Uterus (tissue), 4 donors: Measurements from ENCODE around the gene CLDN16. TPM values are rescaled to one million over a fixed set of nuclear protein-coding genes. Genes with fewer than 3 reads are reported as not detected.

Source experiments
- DNase-seq, 2 donors: peaks; one replicate each; pipeline ENCODE4 v3.0.0-alpha.2; 2019 to 2020
- H3K27ac ChIP-seq, 2 donors: fragments of 200-600 bp; sonication (generic); 1 replicate in 1 of 2; 2 replicates in 1 of 2; pipeline ENCODE4 v1.5.1; 2016 to 2018
- H3K27me3 ChIP-seq, 2 donors: fragments of 200-600 bp; sonication (generic); one replicate each; pipeline ENCODE4 v1.5.1; 2018 to 2019; ENCODE audit warnings: control low read depth in 1 of 2
- H3K36me3 ChIP-seq, 2 donors: fragments of 200-600 bp; sonication (generic); one replicate each; pipeline ENCODE4 v1.5.1; 2019; ENCODE audit warnings: control low read depth in 1 of 2
- H3K4me1 ChIP-seq, 2 donors: fragments of 200-600 bp; sonication (generic); one replicate each; pipeline ENCODE4 v1.5.1; 2018 to 2019; ENCODE audit warnings: control low read depth in 1 of 2
- H3K4me3 ChIP-seq, 2 donors: fragments of 200-600 bp; sonication (generic); 1 replicate in 1 of 2; 2 replicates in 1 of 2; pipeline ENCODE4 v1.5.1; 2018 to 2019; ENCODE audit warnings: mild to moderate bottlenecking in 1 of 2
- H3K9me3 ChIP-seq, 2 donors: fragments of 200-600 bp; sonication (generic); one replicate each; pipeline ENCODE4 v1.5.1; 2019; ENCODE audit warnings: control low read depth in 1 of 2
- POLR2A ChIP-seq, 2 donors: fragments of 450-650 bp; IDR thresholded peaks; one replicate each; pipeline ENCODE4 v1.6.1; 2016; ENCODE audit warnings: antibody characterized with exemption in 2 of 2, mild to moderate bottlenecking in 1 of 2, moderate library complexity in 1 of 2
- intact Hi-C: fragments of 100-400 bp; cut with DNase I; formaldehyde crosslinking; loops from one replicate; pipeline ENCODE4 v1.15.1; 2023; ENCODE audit warnings: low total_unique reads
- total RNA-seq, 4 donors: library from RNA; depleted of rRNA in 3 of 4; stranded (reverse); fragments of >200 nt in 3 of 4; gene quantifications; one replicate each; pipeline versions ENCODE4 v1.1.0 to v1.2.4, GENCODE V29; 2014 to 2023
- TF ChIP-seq, protein P1 (sequence below), 4 experiments: fragments of 200-600 bp in 2 of 4; fragments of 450-650 bp in 2 of 4; sonication (generic) in 2 of 4; IDR thresholded peaks; one replicate each; pipeline ENCODE4 v1.5.1; 2016 to 2019; ENCODE audit warnings: antibody characterized with exemption in 4 of 4, mild to moderate bottlenecking in 2 of 4, moderate library complexity in 1 of 4
- donor health status: DM: yes; HTN: yes; CAD: no.

The CLDN16 gene
- total RNA-seq, 4 donors from 2014 or later = 0.07 to 0.58 TPM; not detected in 2

DNA sequence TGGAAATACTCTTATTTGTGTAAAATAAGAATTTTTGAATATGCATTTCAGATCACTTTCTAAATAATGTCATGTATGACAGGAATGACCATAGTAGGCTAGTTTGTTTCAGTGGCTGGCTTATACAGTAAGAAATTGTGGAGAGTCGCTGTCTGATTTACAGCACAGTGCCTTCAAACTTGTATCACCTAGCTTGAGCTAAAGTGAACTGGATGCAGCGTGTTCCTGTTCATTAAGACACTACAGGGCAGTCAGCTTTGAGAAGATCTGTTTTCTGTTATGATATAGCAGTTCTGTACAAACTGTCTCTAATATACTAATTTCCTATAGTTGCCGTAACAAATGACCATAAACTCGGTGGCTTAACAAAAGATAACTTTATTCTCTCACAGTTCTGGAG lies 9.9 kb downstream of the CLDN16 start:
- DNase-seq = no peak
- Histone ChIP-seq H3K36me3 (no peaks in the 10 kb centered on the region), H3K9me3 (no peaks in the 10 kb centered on the region), H3K4me3 (no peak overlapping the region), H3K27ac (no peak overlapping the region), H3K4me1 (no peaks in the 10 kb centered on the region), H3K27me3 (no peaks in the 10 kb centered on the region)
- intact Hi-C loops = no loop called here
- no peak for TF ChIP-seq POLR2A (IDR thresholded peaks at IDR 0.05)
- TF ChIP-seq, protein P1, sequence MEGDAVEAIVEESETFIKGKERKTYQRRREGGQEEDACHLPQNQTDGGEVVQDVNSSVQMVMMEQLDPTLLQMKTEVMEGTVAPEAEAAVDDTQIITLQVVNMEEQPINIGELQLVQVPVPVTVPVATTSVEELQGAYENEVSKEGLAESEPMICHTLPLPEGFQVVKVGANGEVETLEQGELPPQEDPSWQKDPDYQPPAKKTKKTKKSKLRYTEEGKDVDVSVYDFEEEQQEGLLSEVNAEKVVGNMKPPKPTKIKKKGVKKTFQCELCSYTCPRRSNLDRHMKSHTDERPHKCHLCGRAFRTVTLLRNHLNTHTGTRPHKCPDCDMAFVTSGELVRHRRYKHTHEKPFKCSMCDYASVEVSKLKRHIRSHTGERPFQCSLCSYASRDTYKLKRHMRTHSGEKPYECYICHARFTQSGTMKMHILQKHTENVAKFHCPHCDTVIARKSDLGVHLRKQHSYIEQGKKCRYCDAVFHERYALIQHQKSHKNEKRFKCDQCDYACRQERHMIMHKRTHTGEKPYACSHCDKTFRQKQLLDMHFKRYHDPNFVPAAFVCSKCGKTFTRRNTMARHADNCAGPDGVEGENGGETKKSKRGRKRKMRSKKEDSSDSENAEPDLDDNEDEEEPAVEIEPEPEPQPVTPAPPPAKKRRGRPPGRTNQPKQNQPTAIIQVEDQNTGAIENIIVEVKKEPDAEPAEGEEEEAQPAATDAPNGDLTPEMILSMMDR (IDR thresholded peaks at IDR 0.05) = no peak

DNA sequence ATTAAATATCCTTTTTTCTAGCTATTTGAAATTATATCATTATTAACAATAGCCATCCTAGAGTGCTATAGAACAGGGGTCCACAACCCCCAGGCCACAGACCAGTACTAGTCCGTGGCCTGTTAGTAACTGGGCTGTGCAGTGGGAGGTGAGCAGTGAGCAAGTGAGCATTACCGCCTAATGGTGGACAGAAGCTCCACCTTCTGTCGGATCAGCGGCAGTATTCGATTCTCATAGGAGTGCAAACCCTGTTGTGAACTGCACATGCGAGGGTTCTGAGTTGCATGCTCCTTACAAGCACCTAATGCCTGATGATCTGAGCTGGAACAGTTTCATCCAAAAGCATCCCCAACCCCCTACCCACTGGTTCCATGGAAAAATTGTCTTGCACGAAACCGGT lies 11.7 kb downstream of the CLDN16 start:
- no peaks in the 10 kb centered on the region for H3K27me3 ChIP-seq
- no peak for DNase-seq
- TF ChIP-seq POLR2A (IDR thresholded peaks at IDR 0.05) = no peak
- TF ChIP-seq, protein P1 (IDR thresholded peaks at IDR 0.05) = no peak
- H3K27ac ChIP-seq = no peak overlapping the region
- no peaks in the 10 kb centered on the region for H3K9me3 ChIP-seq
- H3K4me3 ChIP-seq = no peak overlapping the region
- H3K4me1 ChIP-seq = no peaks in the 10 kb centered on the region
- no peaks in the 10 kb centered on the region for H3K36me3 ChIP-seq
- intact Hi-C loops = no loop called here

DNA sequence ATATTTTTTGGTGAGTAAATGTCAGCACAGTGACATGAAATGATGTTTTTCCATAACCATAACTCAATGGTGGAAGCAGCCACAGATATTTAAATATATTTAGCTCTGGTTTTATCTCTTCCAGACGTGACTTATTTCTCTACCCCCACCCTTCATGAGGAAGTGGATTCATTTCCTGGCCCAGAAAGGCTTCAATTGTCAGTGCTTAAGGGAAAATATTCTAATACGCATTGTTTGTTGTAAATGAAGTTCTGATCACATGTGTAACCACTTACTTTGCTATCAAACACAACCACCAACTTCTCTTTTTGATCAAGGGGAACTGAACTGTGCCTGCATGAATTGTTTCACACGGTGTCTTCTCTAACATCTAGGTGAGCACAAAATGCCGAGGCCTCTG lies 14.0 kb downstream of the CLDN16 start:
- no peaks in the 10 kb centered on the region for H3K9me3 ChIP-seq
- no peaks in the 10 kb centered on the region for H3K36me3 ChIP-seq
- DNase-seq = no peak
- no peak overlapping the region for H3K27ac ChIP-seq
- no peaks in the 10 kb centered on the region for H3K4me1 ChIP-seq
- intact Hi-C loops = no loop called here
- no peak overlapping the region for H3K4me3 ChIP-seq
- H3K27me3 ChIP-seq = no peaks in the 10 kb centered on the region
- TF ChIP-seq, protein P1 (IDR thresholded peaks at IDR 0.05) = no peak
- no peak for TF ChIP-seq POLR2A (IDR thresholded peaks at IDR 0.05)

DNA sequence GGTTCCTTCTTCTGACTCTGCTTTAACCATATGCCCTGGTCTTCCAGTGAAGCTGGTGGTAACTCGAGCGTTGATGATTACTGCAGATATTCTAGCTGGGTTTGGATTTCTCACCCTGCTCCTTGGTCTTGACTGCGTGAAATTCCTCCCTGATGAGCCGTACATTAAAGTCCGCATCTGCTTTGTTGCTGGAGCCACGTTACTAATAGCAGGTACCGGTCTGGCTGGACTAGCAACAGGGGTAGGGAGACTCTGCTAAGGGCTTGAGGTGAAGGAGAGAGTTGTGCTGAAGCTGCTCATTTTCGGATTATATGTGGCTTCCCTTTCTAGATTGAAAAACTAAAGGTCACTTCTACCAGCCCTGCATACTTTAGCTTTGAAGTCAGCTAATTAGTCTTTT lies 16.8 kb downstream of the CLDN16 start:
- H3K36me3 ChIP-seq = no peaks in the 10 kb centered on the region
- H3K9me3 ChIP-seq = no peaks in the 10 kb centered on the region
- H3K4me3 ChIP-seq = no peak overlapping the region
- H3K4me1 ChIP-seq = no peaks in the 10 kb centered on the region
- no peak for DNase-seq
- H3K27me3 ChIP-seq = no peaks in the 10 kb centered on the region
- no peak overlapping the region for H3K27ac ChIP-seq
- intact Hi-C loops = no loop called here
- no peak for TF ChIP-seq POLR2A (IDR thresholded peaks at IDR 0.05)
- TF ChIP-seq, protein P1 (IDR thresholded peaks at IDR 0.05) = no peak

DNA sequence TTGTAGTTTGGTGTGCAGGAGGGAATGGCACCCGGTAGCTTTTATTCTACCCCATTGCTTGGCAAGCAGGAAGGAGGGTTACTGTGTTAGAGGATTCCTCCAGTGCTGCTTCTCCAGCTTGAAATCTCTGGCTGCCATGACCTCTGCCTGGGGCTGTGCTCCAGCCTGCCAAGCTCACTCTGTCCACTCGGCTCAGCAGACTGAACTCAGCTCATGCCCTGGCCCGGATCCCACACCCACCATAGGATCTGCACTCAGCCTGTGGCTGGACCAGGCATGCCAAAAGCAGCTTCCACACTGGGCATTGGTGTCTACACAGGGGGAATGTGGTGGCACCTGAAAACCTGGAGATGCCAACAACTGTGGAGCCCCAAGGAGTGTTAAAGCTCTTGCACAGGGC lies 26.3 kb downstream of the CLDN16 start:
- intact Hi-C loops = no loop called here
- Histone ChIP-seq H3K27ac (no peak overlapping the region), H3K4me1 (no peaks in the 10 kb centered on the region)

More for the DNA sequence above, 26.3 kb downstream of the CLDN16 start:
- TF ChIP-seq, protein P1 (IDR thresholded peaks at IDR 0.05) = no peak
- TF ChIP-seq POLR2A (IDR thresholded peaks at IDR 0.05) = no peak
- no peaks in the 10 kb centered on the region for H3K9me3 ChIP-seq
- H3K36me3 ChIP-seq = no peaks in the 10 kb centered on the region
- H3K4me3 ChIP-seq = no peak overlapping the region
- DNase-seq = no peak
- no peaks in the 10 kb centered on the region for H3K27me3 ChIP-seq
